ENCODE data around the gene IFITM10. TPM values are rescaled to one million over a fixed set of nuclear protein-coding genes. Genes with fewer than 3 reads are reported as not detected.

The IFITM10 gene
- total and polyA plus RNA-seq, 9 of the 15 experiments (the other 6 are each of a cell fraction or from before 2014, with no cell fraction given): 0.08 to 0.13 (median 0.09) TPM; not detected in 6

GRCh38 chr11:1727861-1728260 is 22.5 kb downstream of the IFITM10 start:
- 7% methylated on average over 9 of the region's 9 CpGs for WGBS (ENCODE audit: insufficient coverage, low coverage, missing lambda C conversion rate)
- peaks cover 27 to 63% of the 10 kb centered on the region in 2 experiments for H3K27me3 ChIP-seq (ENCODE audit: control insufficient read depth in 2 of 2, insufficient read depth in 2 of 2, low read length in 2 of 2)
- TF ChIP-seq DMBX1 (CRISPR knock-in tag; IDR thresholded peaks at IDR 0.05; ENCODE audit: borderline replicate concordance) (no peak), CHD2 (IDR thresholded peaks at IDR 0.05; ENCODE audit: low read depth, low read length) (no peak), E2F8 (IDR thresholded peaks at IDR 0.05; ENCODE audit: low read depth, partially characterized antibody) (no peak), ZBTB9 (CRISPR knock-in tag; IDR thresholded peaks at IDR 0.05) (no peak), ZNF584 (CRISPR knock-in tag; IDR thresholded peaks at IDR 0.05; ENCODE audit: low read depth) (no peak), MXD1 (CRISPR knock-in tag; IDR thresholded peaks at IDR 0.05; ENCODE audit: borderline replicate concordance, poor library complexity, severe bottlenecking) (no peak), PREB (CRISPR knock-in tag; IDR thresholded peaks at IDR 0.05) (no peak), ZNF785 (CRISPR knock-in tag; IDR thresholded peaks at IDR 0.05) (no peak), THRB (CRISPR knock-in tag; conservative IDR thresholded peaks at IDR 0.05) (no peak), MTA1 (IDR thresholded peaks at IDR 0.05; ENCODE audit: borderline replicate concordance) (no peak), NCOA4 (IDR thresholded peaks at IDR 0.05; ENCODE audit: partially characterized antibody) (no peak)

More at GRCh38 chr11:1727861-1728260, 22.5 kb downstream of the IFITM10 start:
- Histone ChIP-seq H3K27ac (ENCODE audit: extremely low read depth, low read depth, low read length) (no peak overlapping the region), H3K9me3 (replicated peaks; ENCODE audit: control insufficient read depth, insufficient read depth, low read depth, low read length) (peaks cover 7% of the 10 kb centered on the region; the same call in 1 of the 2 replicates), H3K9ac (ENCODE audit: insufficient read depth in 1 of 2, low read depth in 2 of 2, low read length in 2 of 2) (no peak overlapping the region), H3K4me3 (no peak overlapping the region), H3K4me1 (replicated peaks in 1 of 2; ENCODE audit: control insufficient read depth in 2 of 2, insufficient read depth in 2 of 2, low read length in 2 of 2) (no peaks in the 10 kb centered on the region; a peak in 2 of 5 replicates), H3K79me2 (ENCODE audit: control insufficient read depth, insufficient read depth, low read length) (no peaks in the 10 kb centered on the region), H2AFZ (ENCODE audit: low read depth, low read length) (no peak overlapping the region), H3K36me3 (ENCODE audit: control insufficient read depth, insufficient read depth, low read length) (no peaks in the 10 kb centered on the region), H3K4me2 (ENCODE audit: insufficient read depth, low read length) (no peak overlapping the region), H4K20me1 (replicated peaks; ENCODE audit: control insufficient read depth, insufficient read depth, low read length) (no peaks in the 10 kb centered on the region), H3K9me1 (ENCODE audit: control insufficient read depth, insufficient read depth, low read length) (no peaks in the 10 kb centered on the region)
- intact Hi-C loops (cut with micrococcal nuclease): no loop called here
- FAIRE-seq: no peak
- no peak for ATAC-seq
- in situ Hi-C loops (cut with MboI): loop anchor here (5.0 kb wide), 1 partner anchor 34 kb away; the partner anchor contains the start of gene CTSD
- no peak for DNase-seq (ENCODE audit: extremely low read depth in 1 of 4, low spot score in 3 of 4)
- CTCF ChIA-PET (ENCODE audit: low intra/inter-chr PET ratio): no interaction called here
- POLR2A ChIA-PET: interaction anchor here (0.7 kb wide), 1 partner anchor 10 kb away, joined by 4 read pairs; no protein-coding TSS in a partner anchor
- no TSS peak for BruUV-seq (replicated peaks)

All from K562 (cell line).